HG03064 (cell line): ENCODE measurements around the gene ARHGAP24.
"Not testable (repeated sequence)": the region's sequence is repeated elsewhere in the genome, so short reads cannot be mapped to it uniquely, and the experiment has no call there.

Source experiments
- ATAC-seq: cut with Tn5 transposase; IDR thresholded peaks from one replicate; pipeline ENCODE4 v1.9.1; 2021; ENCODE audit warnings: low read depth; ENCODE audit not compliant: unreplicated experiment

Gene ARHGAP24

GRCh38 chr4:85798012-85798770 is 323.2 kb downstream of the ARHGAP24 start:
- no peak for ATAC-seq

- ATAC-seq, result no peak
These were observed 328.9 kb downstream of the ARHGAP24 start for GRCh38 chr4:85803856-85804255.

DNA sequence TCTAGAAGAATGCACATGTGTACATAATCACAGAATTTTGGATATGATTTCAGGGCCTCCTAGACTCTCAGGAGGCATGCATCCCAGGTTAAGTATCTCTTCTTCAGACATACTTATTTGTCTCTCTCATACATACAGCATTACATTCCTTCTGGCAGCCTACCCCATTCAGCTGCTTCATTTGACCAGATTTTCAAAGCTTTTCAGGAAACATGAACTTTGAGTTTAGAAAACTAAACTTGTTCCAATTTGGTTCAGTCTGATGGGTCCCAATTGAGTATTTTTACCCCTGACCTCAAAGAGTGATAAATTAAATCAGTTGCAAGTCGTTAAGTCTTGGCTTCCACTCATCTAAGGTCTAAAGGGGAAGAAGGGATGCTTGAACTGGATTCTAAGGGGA is 330.9 kb downstream of the ARHGAP24 start:
- ATAC-seq, result no peak

GRCh38 chr4:85806334-85806733 is 331.4 kb downstream of the ARHGAP24 start:
- no peak for ATAC-seq

DNA sequence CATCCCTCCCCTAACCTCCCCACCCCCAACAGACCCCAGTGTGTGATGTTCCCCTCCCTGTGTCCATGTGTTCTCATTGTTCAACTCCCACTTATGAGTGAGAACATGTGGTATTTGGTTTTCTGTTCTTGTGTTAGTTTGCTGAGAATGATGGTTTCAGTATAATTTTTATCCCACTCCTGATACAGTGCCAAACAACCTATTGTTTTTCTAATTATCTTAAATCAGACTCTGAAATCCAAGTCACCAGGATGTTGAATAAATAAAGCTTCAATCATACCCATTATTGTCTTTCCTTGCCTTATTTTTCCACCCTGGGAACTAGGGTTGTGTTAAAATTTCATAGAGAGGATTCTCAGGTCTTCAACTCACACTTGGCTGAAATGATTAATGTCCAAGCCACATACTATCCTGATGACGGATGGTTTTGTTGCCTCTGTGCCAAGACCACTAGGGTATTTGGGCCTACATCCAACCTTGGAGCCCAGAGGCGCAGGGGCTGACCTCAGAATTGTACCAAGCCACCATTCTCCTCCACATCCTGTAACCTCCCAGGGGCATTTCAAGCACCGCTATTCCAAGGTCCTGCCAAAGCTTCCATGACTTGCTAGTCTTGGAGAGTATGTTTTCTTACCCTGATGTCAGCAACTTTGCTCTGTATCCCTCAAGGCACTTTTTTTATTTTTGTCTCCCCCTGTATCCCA is 332.4 kb downstream of the ARHGAP24 start:
- ATAC-seq, result no peak

GRCh38 chr4:85808104-85808503 is 333.2 kb downstream of the ARHGAP24 start:
- no peak for ATAC-seq

DNA sequence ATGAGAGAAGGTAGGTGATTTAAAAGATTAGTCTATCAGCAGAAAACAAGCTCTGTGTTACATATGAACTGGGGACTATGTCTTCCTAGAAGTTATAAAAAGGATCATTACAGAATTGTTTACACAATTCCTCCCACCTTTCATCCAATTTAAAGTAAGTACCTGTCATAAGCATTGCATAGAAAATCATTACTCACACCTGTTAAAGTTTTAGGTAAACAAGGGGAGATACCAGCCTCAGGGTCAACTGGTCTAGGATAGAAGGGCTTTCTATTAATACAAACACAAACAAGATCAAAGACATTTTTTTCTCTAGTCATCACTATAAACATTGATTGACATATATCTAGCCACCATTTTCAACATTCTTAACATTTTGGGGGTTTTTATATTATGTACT is 333.9 kb downstream of the ARHGAP24 start:
- no peak for ATAC-seq

GRCh38 chr4:85812776-85813175 is 337.8 kb downstream of the ARHGAP24 start:
- ATAC-seq, result no peak

GRCh38 chr4:85815796-85816459 is 341.0 kb downstream of the ARHGAP24 start:
- ATAC-seq, result no peak

DNA sequence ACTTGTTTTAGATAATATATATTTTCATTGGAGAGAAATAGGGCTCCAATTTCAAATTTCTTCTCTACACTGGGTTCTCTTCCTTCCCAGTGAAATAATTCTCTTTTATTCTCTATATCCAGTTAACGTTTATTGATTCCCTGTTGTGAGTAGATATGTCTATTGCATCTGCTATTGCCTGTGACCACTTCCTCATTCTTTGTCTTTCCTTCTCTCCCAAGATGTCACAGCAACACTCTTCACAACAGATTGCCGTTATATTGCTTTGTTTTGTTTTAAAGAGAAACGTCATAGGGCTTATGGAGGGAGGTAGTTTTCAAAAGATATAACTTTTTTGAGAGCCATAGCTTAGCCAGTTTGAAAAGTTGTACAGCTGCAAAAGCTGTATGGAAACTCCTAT is 343.8 kb downstream of the ARHGAP24 start:
- no peak for ATAC-seq

- ATAC-seq, result not testable (repeated sequence)
These were observed 345.2 kb downstream of the ARHGAP24 start for GRCh38 chr4:85820101-85820500.

DNA sequence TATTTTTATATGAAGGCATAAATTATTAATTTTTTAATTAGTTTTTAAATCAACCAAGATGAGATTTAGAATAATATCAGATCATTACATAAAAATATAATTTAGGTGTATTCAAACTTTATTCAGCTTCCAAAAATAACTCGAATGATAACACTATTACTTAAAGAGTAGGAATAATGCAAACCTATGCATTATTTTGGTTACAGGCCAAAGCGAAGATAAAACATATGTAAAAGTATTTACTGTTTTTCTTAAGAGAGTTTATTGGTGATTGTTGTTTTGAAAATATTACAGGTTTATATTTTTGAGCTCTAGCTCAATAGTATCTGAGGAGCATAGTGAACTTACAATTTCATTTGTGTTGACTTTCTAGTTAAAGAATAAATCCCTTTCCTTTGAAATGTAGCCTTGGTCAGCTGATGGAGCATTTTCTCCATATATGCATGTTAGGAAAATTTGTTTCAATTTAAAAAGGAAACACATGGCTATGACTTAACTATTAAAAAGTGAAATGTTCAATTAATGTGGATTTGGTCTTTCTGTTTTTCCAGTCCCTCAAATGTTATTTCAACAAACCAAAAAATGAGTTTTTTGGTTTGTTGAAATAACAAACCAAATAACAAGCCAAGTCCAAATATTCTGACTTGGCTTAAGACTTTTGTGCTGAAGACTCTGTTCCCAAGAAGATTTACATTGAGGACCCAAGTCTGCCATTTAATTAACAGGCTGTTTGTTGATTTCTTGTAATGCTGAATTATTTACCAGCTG is 346.9 kb downstream of the ARHGAP24 start:
- ATAC-seq, result no peak

GRCh38 chr4:85823295-85823694 is 348.3 kb downstream of the ARHGAP24 start:
- no peak for ATAC-seq

GRCh38 chr4:85824166-85824945 is 349.4 kb downstream of the ARHGAP24 start:
- ATAC-seq, result no peak

DNA sequence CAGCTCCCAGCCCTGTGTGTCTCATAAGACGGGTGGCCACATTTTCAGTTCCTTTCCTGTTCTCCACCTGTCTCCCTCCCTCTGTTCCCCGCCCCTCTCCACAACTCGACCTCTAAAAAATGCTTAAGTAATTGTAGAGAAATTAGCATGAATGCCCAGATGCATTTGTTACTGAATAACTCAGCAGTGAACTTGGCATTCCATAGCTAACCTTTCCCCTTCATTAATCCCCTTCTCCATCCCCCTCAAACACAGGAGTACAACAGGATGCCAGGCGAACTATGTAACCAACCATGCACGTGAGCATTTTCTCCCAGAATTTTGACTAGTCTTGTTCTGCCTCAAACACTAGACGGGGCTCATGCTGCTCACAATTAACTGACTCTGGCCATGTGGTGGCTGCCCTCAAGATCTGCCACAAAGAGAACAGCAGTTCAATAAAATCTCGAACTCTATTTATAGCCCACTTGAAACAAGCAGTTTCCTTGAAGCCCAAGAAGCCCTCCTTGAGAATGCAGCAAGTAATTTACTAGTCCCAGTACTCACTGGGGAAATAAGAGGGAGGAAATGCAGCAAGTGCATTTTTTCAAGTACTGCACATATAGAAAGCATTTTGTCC is 351.2 kb downstream of the ARHGAP24 start:
- no peak for ATAC-seq

- no peak for ATAC-seq
These were observed 353.3 kb downstream of the ARHGAP24 start for GRCh38 chr4:85828027-85828890.

- ATAC-seq, result no peak
These were observed 354.5 kb downstream of the ARHGAP24 start for GRCh38 chr4:85829276-85830051.

DNA sequence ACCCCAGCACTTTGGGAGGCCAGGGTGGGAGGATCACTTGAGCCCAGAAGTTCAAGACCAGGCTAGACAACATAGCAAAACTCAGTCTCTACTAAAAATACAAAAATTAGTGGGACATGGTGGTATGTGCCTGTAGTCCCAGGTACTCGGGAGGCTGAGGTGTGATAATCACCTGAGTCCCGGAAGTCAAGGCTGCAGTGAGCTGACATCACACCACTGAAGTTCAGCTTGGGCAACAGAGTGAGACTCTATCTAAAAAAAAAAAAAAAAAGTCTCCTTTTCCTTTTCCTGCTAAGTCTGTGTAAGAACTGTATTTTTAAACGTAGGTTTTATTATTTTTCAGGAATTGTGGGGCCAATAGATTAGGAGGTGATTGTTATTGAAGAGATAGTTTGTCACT is 356.7 kb downstream of the ARHGAP24 start:
- ATAC-seq, result no peak
